MM.1S (cell line): ENCODE results near the gene MLF1.

Experiments used
- CTCF ChIP-seq: fragments of 300-600 bp; sonication (generic); IDR thresholded peaks from 2 replicates; pipeline ENCODE4 v1.5.1; 2016; ENCODE audit warnings: antibody characterized with exemption, low read length, mixed read lengths
- EZH2 ChIP-seq: fragments of 300-600 bp; sonication (generic); optimal IDR thresholded peaks from 2 replicates; pipeline ENCODE3; 2017; ENCODE audit warnings: low read depth, mild to moderate bottlenecking, antibody characterized with exemption, low read length, mixed read lengths

DNA sequence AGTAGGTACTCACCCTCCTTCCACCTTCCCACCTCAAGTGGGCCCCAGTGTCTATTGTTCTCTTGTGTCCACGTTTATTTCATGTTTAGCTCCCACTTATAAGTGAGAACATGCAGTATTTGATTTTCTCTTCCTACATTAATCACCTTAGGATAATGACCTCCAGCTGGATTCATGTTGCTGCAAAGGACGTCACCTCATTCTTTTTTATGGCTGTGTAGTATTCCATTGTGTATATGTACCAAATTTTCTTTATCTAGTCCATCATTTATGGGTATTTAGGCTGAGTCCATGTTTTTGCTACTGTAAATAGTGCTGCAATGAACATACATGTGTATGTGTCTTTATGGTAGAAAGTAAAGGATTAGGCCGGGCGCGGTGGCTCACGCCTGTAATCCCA is 5.9 kb upstream of the MLF1 start:
- TF ChIP-seq CTCF (no peak), EZH2 (no peak)
